GM19023 (cell line): ENCODE results near the gene IFNL3.

ENCODE experiments used
- ATAC-seq: cut with Tn5 transposase; IDR thresholded peaks from one replicate; pipeline ENCODE4 v1.9.1; 2021; ENCODE audit warnings: mild to moderate bottlenecking, moderate library complexity; ENCODE audit not compliant: unreplicated experiment

IFNL3 gene

DNA sequence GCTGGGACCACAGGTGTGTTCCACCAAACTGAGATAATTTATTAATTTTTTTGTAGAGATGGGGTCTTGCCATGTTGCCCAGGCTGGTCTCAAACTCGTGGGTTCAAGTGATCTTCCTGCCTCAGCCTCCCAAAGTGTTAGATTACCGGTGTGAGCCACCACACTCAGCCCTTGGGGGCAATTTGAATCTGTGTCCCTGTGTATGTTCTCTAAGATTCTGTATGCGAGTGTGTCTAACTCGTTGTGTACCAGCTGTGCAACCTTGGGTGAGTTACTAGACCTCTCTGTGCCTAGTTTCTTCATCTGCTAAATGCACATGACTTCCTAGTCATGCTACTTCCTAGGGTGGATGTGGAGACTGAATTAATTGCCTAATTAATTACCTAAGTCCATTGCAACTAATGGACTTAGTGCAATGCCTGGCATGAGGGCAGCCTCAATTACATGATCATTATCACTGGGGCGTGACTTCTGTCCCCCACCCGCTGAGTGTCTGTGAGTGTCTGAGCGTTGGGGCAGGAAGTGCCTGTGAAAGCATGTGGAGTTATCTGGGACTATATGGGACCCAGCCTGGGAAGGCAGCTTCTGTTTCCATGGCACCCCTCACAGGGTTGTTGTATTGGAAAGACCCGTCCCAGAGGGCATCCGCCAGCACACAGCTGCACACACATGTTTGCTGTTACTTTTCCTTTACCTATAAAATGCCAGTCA lies 49.8 kb downstream of the IFNL3 start:
- ATAC-seq = no peak

DNA sequence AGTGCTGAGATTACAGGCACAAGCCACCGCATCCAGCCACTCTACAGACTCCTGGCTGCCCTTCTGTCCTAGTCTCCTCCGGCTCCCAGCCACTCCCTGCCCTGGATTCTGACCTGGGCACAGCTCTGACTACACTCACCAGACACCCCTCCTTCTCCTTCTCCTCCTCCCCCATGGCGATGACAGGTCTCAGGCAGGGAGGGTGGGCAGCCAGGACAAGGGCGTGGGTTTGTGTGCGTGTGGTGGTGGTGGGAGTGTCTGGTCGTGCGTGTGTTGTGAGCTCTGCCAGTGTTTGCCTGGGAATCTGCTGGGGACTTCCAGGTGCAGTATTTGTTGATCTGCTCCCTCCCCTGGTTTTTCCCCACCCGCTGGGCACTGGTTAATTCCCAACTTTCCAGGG lies 51.0 kb downstream of the IFNL3 start:
- no peak for ATAC-seq
